ENCODE results near the gene ATOX1. TPM values are rescaled to one million over a fixed set of nuclear protein-coding genes. Genes with fewer than 3 reads are reported as not detected.

Gene ATOX1
- total and polyA plus RNA-seq, 2 of the 8 experiments (the other 6 are each of a cell fraction or from before 2014, with no cell fraction given): 79.9 to 232 TPM

DNA sequence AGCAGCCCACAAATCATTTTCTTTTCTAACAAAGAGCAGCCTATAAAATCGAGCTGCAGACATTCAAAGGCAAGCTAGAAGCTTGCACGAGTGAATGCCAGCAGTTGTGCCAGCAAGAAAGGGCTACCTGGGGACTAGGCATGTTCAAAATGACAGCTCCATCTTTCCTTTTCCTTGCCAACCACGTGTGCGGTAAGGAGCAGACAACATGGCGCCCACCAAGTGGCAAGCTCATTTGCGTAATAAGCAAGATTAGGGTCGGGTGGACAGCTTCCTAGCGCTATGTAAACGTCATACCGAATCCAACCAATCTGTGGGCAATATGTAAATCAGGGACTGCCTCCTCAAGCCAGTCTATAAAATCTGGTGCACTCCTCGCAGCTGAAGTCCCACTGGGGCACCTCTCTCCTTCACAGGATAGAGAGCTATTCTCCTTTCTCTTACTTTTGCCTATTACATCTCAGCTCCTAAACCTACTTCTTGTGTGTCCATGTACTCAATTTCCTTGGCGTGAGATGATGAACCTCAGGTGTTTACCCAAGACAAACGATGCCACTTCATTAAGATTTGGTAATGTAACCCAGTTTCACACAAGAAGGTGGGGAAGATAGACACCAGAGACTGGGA is 49.2 kb downstream of the ATOX1 start:
- no peak for FAIRE-seq
- H3K56ac ChIP-seq (replicated peaks; ENCODE audit: insufficient read length, low read depth, low read length): no peak overlapping the region
- no peak overlapping the region for H2BK15ac ChIP-seq (ENCODE audit: low read length)

More for the DNA sequence above, 49.2 kb downstream of the ATOX1 start:
- no peaks in the 10 kb centered on the region for H3K36me3 ChIP-seq (ENCODE audit: control insufficient read depth in 2 of 4, insufficient read depth in 4 of 4, low read length in 3 of 4)
- no peak overlapping the region for H3K9ac ChIP-seq (replicated peaks in 1 of 4; ENCODE audit: extremely low read depth in 1 of 4, low read depth in 3 of 4, low read length in 3 of 4)
- H3K4ac ChIP-seq (replicated peaks; ENCODE audit: insufficient read length, low read depth, low read length): no peak overlapping the region
- no peak overlapping the region for H4K8ac ChIP-seq (ENCODE audit: extremely low read depth, insufficient read depth, low read length)
- H2BK20ac ChIP-seq (ENCODE audit: low read length): no peak overlapping the region
- no peak overlapping the region for H2BK12ac ChIP-seq (ENCODE audit: low read depth, low read length)
- TF ChIP-seq CREB1 (IDR thresholded peaks at IDR 0.05): no peak
- TF ChIP-seq, protein P1, sequence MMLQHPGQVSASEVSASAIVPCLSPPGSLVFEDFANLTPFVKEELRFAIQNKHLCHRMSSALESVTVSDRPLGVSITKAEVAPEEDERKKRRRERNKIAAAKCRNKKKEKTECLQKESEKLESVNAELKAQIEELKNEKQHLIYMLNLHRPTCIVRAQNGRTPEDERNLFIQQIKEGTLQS (IDR thresholded peaks at IDR 0.05; ENCODE audit: insufficient read depth, low read depth, low read length): no peak
- TF ChIP-seq SIX5 (IDR thresholded peaks at IDR 0.05; ENCODE audit: low read depth, low read length): no peak
- TF ChIP-seq POLR2AphosphoS5 (IDR thresholded peaks at IDR 0.05; ENCODE audit: low read depth, low read length): no peak
- TF ChIP-seq GTF2F1 (IDR thresholded peaks at IDR 0.05; ENCODE audit: borderline replicate concordance, low read depth, low read length): no peak
- ChIA-PET CTCF (ENCODE audit: partially characterized antibody) (interaction anchor here (0.6 to 6.3 kb wide), 8 partner anchors 11 to 277 kb away, joined by 3 to 53 read pairs (median 6); no protein-coding TSS in a partner anchor), POLR2A (ENCODE audit: partially characterized antibody) (interaction anchor here (0.9 to 1.9 kb wide), 5 partner anchors 11 to 63 kb away, joined by 3 to 8 read pairs (median 3); partner anchors contain the start of gene SPARC)
- H3K4me2 ChIP-seq (ENCODE audit: insufficient read depth in 1 of 2, low read depth in 2 of 2, low read length in 2 of 2): no peak overlapping the region
- DNase-seq (ENCODE audit: low read depth in 1 of 2, low spot score in 2 of 2): no peak
- 85% methylated on average over 13 of the region's 13 CpGs; no CpG with 5 or more reads in 1 of the 2 experiments for WGBS, 2 experiments (ENCODE audit: extremely low coverage in 1 of 2, insufficient coverage in 1 of 2, insufficient read length in 1 of 2, insufficient replicate concordance in 2 of 2, low coverage in 1 of 2, low lambda C conversion rate in 2 of 2, missing lambda C conversion rate in 1 of 2)
- no peaks in the 10 kb centered on the region for H3K23me2 ChIP-seq (ENCODE audit: low read depth, low read length)
- no peak overlapping the region for H3K4me3 ChIP-seq (ENCODE audit: extremely low read depth in 1 of 4, insufficient read depth in 2 of 4, low read depth in 3 of 4, low read length in 4 of 4)
- H3K27me3 ChIP-seq (replicated peaks in 1 of 4; ENCODE audit: control insufficient read depth in 3 of 4, extremely low read depth in 1 of 4, insufficient read depth in 3 of 4, low read length in 3 of 4): peaks cover 0 to 1% (median 0%) of the 10 kb centered on the region in 4 experiments; a peak in 1 of 7 replicates
- peaks cover 0 to 5% of the 10 kb centered on the region in 2 experiments; a peak in 1 of 4 replicates for H3K9me3 ChIP-seq (ENCODE audit: insufficient read depth in 2 of 2, low read depth in 1 of 2, low read length in 1 of 2)
- H2BK5ac ChIP-seq (ENCODE audit: low read depth, low read length): no peak overlapping the region
- H3K79me1 ChIP-seq (ENCODE audit: low read depth, low read length): no peaks in the 10 kb centered on the region
- no peak overlapping the region for H3K23ac ChIP-seq (ENCODE audit: insufficient read length)
- H4K20me1 ChIP-seq (replicated peaks in 1 of 2; ENCODE audit: control insufficient read depth in 1 of 2, insufficient read depth in 2 of 2, low read length in 2 of 2): no peaks in the 10 kb centered on the region
- H2BK120ac ChIP-seq (replicated peaks; ENCODE audit: low read depth, low read length): no peak overlapping the region
- no peaks in the 10 kb centered on the region for H3K79me2 ChIP-seq (ENCODE audit: control insufficient read depth in 1 of 2, insufficient read depth in 2 of 2, low read length in 2 of 2)
- no peak overlapping the region for H2AK5ac ChIP-seq (ENCODE audit: low read depth, low read length)
- no peaks in the 10 kb centered on the region for H3K4me1 ChIP-seq (replicated peaks in 1 of 4; ENCODE audit: control insufficient read depth in 3 of 4, insufficient read depth in 4 of 4, low read length in 3 of 4)
- no peak overlapping the region for H4K5ac ChIP-seq (ENCODE audit: insufficient read length, low read depth, low read length)
- H3K18ac ChIP-seq (ENCODE audit: extremely low read depth, low read length): no peak overlapping the region
- no peak overlapping the region for H3K27ac ChIP-seq (ENCODE audit: low read depth, low read length)
- no peak overlapping the region for H3K14ac ChIP-seq (ENCODE audit: insufficient read length)
- peak overlapping the region; percentile 39; the same call in 1 of the 2 replicates for H2AFZ ChIP-seq (ENCODE audit: low read length)
- no peak overlapping the region for H4K91ac ChIP-seq (replicated peaks; ENCODE audit: insufficient read length, low read length)

Measured in H1 (cell line).